SKM-1 treated with dmso at 0.1 percent for 144 hours (cell line): ENCODE data around the gene EMC8.
A peak's percentile ranks its signal among the peaks of the same experiment; 100 is the strongest.
"Not testable (repeated sequence)": the region's sequence is repeated elsewhere in the genome, so short reads cannot be mapped to it uniquely, and the experiment has no call there.

Experiments
- DNase-seq: peaks from one replicate; lab custom pipeline; 2025; ENCODE audit not compliant: unreplicated experiment; lab: John Stamatoyannopoulos, UW

The EMC8 gene

DNA sequence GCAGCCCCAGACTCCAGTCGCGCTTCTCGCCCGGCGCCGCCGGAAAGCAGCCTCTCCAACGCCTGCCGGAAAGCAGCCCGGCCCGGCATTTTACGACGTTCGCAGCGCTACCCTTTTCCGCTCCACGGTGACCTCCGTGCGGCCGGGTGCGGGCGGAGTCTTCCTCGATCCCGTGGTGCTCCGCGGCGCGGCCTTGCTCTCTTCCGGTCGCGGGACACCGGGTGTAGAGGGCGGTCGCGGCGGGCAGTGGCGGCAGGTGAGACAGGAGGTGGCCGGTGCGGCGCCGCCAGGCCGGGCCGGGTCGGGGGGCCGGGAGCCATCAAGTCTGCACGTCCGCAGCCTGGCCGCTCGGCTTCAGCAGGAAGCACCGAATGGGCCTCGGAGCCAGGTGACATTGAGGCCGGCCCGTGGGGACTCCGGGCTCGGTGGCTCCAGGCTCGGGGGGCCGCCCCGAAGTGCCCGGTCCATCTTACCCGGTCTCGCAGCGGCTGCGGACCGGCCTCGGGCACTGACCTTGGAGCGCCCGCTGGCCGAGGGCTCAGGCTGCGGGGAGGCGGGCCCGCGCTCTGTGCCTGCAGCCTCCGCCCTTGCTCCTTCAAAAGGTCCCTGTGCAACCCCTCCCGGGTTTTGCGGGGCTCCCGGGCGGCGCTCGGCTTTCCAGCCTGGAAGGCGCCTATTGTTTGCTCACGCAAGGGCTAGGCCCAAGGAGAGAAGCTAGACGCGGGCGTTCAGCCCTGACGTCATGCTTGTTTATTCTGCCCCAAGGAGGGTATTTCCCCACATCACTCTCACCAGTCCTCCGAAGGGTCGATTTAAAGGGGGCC lies at the start of gene EMC8, which contains the start of gene COX4I1:
TSS of gene EMC8 (minus strand) at position 48 of the 824 bp plus-strand sequence. CDS start 249 bp downstream, outside the sequence.
TSS of gene COX4I1 (plus strand) at position 199 of the 824 bp plus-strand sequence. CDS start 1,511 bp downstream, outside the sequence.
- peak; percentile 87 for DNase-seq

DNA sequence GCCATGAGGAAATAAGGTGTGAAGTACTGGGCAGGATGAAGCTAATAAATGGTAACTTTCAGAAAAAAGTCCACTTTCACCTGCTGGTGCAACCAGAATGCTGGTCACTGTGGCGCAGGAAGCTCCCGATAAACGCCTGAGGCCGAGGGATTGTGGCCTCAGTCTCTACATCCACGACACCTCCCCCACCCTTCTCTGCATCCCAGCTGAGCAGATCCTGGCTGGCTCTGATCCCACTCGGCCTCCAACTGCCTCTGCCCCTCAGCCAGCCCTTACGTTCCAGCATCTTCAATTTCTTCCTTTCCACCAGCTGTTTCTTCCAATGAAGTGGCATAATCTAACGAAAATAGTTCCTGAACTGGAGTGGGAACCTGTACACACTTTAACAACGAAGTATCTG lies 49.6 kb upstream of the EMC8 start:
- no peak for DNase-seq

DNA sequence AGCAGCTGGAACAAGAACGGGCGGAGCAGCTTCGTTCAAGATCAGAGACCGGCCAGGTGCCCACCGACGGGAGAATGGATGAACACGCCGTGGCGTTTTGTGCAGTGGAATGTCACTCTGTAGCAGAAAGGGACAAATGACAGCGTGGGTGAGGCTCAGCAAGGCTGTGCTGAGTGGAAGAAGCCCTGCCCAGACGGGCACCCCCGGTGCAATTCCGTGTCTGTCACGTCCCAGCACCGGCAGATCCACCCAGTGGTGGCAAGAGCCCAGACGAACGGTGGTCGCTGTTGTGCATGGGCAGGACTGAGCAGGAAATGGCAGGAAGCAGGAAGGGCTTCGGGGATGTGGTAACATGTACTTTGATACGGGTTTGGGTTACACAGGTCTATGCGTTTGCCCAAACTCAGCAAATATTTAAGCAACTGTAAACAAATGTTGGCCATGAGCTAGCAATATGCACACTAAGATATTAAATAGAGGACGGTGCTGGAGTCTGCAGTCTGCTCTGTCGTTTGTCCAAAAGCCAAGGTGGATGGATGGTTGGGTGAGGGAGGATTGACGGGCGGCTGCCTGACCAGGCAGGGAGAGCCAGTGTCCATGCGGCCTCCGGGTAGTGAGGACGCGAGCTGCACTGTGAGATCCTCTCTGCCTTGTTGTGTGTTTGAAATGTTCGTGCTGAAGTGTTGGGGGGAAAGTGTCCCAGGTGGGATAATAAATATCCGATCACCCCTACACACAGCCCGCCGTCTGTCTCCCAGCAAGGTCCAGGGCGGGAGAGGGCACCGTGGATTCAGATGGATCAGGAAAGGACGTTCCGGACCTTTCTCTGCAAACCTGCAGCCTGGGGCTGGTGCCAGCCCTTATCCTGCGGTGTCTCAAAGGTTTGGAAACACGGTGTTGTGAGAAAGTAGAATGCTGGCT lies 48.6 kb upstream of the EMC8 start:
- no peak for DNase-seq

DNA sequence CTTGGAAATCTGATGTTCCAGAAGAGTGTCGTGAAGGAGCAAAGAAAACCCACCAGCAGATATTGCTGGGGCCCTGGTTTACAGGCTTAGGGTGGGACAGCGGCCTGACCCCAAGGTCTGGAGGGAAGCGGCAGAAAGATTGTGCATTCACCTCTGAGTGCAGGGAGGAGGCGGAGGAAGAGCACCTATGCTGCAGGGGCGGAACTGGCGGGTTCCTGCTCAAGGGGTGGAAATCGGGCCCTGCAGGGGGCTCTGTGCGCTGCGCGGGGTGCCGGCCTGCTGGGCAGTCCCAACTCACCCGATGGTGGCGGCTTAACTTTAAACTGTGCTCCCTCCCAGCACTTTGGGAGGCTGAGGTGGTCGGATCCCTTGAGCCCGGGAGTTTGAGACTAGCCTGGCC lies 47.7 kb upstream of the EMC8 start:
- no peak for DNase-seq

DNA sequence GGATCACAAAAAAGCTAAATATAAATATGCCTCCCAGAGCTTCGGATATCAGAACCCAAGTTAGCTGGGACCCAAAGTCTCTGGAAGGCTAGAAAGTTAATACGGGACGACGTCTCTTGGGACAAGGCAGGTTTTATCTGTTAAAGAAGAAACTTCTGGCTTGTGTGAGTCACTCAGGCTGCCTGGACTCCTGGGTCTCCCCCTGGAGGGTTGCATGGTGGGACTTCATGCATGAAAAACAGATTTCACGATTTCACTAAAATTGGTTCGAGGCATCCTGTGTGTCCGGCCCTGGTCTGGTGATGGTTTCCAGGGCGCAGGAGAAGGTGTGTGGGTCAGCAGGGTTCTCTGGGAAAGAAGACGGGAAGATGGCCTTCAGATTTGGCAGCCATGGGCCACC lies 47.1 kb upstream of the EMC8 start:
- DNase-seq: no peak

DNA sequence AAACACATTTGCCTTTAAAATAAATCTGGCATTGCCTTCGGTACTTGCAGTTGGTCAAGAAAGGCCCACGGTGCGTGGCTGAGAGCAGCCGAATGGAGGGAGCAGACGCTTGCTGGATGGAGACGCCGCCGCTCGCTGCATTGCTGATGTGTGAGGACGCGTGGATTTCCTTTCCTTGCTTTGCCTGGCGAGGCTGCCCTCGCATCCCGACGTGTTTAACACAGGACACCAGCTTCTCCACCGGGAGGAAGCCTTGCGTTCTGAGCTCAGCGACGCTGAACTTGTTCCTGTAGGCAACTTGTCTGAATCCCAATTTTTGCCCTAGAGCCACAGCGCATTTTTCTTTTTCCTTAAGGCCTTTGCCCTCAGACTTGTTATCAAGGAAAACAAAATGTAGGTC lies 45.9 kb upstream of the EMC8 start:
- no peak for DNase-seq

DNA sequence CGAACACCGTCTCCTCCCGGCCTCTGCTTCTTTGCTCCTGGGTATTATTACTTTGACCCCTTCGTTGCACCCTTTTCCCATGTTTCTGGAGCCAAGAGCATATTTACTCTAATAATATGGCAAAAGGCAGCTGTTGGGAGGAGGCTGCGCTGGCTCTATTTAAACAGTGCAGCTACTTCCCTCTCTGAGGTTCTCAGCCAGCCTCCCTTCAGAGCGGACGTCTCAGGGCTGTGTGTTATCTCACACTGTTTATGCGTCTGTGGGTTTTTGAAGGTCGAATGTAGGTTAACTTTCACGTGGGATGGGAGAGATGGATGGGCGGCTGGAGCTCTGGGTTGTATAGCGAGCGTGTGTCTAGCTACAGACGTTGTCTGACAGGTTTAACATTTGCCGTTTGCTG lies 45.4 kb upstream of the EMC8 start:
- DNase-seq: peak; percentile 62

DNA sequence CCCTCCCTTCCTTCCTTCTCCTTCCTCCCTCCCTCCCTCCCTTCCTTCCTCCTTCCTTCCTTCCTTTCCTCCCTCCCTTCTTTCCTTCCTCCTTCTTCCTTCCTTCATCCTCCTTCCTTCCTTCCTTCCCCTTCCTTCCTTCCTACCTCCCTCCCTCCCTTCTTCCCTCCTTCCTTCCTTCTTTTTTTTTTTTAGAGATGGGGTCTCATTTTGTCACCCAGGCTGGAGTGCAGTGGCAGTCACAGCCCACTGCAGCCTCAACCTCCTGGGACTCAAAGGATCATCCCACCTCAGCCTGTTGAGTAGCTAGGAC lies 44.8 kb upstream of the EMC8 start:
- no peak for DNase-seq

DNA sequence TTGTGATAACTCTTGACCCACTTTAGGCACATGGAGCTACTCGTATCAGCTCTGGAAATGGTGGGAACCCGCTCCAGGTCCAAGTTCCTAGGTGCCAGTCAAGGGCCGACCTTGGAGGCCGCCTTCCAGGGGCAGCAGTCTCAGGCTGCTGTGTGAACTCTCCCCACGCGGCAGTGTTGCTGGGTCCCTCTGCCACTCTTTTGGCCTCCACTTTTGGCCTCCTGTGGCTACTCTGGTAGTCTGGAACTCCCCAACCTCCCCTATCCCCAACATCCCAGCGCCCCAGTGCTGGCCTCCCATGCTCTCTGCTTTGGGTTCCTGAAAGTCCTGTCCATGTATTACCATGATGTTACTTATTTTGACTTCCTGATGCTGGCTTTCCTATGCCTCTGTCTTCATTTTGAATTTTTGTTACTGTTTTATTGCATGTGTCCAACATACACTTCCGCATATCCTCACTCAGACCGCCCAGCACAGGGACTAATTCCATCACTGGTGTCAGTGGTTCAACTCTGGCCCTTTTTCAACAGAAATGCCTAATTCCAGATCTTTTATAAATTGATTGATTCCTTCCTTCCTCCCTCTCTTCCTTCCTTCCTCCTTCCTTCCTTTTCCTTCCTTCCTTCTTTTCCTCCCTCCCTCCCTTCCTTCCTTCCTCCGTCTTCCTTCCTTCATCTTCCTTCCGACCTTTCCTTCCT lies 44.3 kb upstream of the EMC8 start:
- no peak for DNase-seq

DNA sequence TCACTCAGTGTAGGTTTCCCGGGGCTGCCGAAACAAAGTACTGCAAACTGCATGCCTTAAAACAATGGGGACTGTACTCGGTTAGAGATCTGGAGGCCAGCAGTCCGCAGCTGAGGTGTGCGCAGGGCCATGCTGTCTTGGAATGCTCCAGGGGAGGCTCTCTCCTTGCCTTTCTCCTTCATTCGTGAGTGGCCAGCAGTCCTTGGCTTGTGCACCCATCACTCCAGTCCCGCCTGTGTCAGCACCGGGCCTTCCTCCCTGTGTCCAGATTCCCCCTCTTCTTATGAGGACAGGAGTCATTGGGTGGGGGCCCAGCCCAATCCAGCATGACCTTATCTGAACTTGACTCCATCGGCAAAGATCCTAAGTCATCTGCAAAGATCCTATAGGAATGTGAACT lies 43.5 kb upstream of the EMC8 start:
- no peak for DNase-seq

DNA sequence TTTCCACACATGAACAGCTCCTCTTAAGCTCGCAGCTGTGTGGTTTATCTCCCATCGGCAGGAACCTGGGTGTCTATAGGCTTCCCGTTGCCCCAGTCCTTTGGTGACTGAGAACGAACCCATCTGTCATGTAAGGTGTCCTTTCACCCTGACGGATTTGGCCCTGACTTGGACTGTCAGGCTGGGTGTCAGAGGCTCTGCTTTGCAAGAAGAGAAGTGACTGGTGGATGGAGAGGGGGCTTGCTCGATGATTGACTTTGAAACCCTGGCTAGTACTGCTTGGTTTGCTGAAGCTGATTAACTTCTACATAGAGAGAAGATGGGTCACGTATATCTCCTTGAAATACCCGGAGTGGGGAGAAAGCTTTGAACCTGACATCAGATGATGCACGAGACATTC lies 43.1 kb upstream of the EMC8 start:
- no peak for DNase-seq

DNA sequence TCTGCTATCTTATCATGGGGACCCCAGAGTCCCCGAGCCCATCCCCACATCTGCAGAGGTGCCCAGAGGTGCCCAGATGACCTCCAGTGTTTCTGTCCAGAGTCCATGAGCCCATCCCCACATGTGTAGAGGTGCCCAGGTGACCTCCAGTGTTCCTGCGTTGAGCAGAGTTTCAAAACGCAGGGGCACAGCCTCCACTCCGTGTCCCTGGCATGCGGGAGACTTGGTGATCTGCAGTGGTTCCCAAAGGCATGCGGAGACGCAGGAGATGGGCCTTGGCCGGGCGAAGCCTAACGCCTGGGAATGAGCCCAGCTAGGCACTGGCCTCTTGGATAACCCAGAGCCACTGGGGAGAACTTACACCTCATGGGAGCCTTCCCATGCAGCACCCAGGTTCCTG lies 41.5 kb upstream of the EMC8 start:
- no peak for DNase-seq

DNA sequence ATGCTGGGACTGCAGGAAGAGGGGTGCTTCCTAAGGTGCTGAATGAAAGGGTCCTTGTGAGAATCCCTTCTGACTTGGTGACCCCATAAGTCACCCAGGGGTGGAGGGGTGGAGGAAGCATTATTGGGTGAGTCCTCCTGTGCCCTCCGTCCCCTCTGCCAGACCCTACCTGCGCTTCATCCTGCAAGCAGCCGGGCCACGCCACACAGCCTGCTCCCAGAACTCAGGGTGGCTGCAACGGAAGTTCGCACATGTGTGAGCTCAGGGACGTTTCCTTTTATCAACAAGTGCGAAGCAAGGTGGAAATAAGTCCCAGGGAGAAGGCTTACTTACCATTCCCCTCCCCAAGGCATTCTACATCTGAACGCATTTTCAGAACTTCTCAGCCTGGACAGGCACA lies 41.1 kb upstream of the EMC8 start:
- no peak for DNase-seq

DNA sequence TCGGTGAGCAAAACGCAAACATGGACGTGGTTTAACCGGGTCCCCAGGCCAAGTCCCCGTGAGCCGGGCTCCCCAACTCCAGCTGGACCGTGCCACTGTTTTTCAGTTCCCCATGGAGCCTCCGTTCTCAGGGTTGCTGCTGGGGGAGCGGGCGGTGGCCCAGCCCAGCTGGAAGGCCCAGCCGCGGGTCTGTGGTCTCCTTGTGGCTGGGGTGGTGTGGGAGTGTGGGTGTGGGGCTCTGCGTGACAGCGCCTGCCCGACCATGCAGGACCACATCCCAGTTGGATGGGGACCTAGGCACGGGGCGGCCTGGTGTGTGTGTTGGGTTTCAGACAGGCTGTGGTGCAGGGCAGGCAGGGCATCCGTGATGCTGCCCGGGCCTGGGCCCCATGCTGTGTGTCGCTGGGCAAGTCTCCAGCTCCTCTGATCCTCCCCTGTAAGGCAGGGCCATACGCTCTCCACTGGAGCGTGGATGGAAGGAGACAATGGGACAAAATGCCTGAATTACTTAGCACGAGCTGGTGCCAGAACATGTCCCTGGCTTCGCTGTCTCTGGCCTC lies 40.4 kb upstream of the EMC8 start:
- no peak for DNase-seq

DNA sequence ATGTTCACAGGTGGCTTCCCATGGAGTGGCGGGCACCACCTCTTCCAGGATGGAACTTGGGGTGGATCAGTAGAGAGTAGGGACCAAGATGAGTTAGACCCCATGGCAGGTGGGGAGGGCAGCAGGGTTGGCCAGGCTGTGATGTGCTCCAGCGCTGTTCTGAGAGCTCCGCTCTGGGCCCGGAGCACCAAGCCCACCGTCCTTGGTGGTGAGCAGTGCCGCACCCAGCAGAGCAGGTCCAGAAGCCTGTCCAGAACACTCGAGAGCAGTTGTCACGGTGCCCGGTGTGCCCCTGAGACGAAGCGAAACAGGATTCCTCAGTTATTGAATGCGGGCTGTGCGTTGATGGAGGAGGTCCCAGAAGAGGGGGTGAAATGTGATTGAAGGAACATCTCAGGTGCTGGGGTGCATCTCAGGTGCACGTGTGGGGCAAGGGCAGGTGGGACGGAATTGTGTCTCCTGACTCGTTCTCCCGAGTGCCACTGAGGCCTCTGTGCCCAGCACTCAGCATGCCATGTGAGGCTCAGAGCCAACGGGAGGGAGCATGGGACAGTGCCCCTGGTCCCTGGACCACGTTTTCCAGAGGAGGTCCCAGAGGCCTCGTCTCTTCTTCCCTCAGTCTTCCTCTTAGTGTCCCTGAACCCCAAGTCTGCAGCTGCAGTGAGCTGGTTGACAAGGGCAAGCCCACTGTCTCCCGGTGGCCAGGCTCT lies 39.7 kb upstream of the EMC8 start:
- DNase-seq: no peak

DNA sequence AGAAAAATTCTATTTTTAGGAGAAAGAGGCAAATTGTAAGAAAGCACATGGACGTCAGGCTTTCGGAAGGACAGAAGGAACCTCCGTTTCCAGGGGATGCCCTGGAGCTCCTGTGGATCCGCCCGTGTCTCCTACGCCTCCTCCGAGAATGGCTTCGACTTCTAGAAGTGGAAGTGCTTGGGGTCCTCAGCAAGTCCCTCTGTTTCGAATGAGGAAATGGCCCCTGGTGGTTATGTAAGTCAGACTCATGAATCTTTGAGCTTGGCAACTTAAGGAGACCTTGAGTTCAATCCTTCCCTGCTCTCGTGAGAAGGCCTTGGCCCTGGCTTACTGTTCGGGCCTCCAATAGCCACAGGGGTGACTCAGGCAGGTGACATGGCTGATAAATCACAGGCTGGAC lies 39.0 kb upstream of the EMC8 start:
- DNase-seq: peak; percentile 79

DNA sequence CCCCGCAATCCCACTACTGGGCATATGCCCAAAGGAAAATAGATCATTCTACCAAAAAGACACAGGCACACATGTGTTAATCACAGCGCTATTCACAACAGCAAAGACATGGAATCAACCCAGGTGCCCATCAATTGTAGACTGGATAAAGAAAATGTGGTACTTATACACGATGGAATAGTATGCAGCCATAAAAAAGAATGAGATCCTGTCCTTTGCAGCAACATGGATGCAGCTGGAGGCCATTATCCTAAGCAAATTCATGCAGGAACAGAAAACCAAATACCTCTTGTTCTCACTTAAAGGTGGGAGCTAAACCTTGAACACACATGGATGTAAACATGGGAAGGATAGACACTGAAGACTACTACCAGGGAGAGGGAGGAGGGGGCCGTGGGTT lies 38.3 kb upstream of the EMC8 start:
- DNase-seq: not testable (repeated sequence)

DNA sequence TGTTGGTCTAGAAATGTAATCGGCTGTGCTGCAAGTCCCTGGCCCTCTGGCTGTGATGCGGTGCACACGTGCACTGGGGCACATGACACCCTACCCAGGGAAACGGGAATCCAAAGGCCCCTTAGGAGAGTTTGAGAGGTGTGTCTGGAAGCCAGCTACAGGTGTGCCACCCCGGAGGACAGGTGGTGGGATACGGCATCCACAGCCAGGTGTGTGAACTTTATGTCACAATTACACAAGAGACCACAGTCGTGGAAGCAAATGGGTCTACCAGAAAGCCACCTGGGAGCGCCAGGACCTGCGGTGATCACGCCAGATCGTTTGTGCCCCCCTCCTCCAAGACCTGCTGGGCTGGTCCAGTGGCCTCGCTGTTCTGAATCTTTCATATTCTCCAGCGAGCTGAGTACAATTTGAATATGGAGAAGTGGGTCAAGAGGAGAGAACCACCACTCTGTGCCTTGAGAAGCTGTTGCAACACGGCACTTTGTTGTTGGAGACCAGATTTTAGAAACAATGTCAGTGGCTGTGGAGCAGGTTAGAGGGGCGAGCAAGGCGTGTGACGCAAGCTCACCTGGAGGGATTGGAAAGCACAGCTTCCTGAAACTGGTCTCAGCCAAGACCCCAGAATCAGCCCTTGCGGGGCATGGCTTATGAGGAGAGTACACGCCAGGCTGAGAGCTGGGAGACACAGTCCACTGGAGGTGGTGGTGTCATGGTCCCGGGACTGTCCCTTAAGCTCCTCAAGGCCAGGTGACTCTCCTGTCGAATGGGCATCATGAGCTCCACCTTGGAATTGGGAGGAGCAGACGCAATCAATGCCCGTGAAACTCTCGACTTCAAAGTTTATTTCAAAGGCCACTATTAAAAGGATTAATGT lies 37.6 kb upstream of the EMC8 start:
- DNase-seq: peak; percentile 39

DNA sequence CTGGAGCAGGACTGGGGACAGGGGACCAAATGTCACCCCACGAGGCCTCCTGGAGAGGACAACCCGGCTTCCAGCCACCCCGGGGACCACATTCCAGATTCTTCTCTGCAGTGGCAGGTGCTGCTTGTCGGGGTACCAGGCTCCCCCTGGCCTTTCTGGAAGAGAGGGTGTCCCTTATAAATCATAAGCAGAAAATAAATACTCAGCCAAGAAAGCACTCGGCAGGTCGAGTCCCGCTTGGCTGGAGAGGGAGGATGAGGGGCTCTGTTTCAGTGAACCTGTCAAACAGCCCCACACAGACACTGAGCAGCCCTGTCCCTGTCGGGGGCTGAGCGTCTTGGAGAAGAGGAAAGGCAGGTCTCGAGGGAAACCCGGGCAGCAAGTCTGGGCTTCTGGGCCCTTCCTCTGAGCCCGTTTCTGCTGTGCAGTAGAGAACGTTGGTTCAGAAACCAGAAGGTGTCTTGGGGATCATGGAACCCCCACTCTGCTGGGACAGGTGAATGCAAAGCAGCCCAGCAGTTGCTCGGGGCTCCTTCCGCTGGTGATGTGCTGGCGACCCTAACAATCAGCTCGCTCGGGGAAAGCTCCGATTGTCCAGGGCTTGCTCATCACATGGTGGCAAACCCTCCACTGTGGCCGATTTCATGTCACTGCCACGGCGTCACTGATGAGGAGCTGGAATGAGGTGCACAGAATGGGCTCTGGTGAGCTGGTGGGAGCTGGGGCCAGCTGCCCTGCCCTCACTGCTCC lies 36.8 kb upstream of the EMC8 start:
- no peak for DNase-seq
